GM21528 (cell line): ENCODE data around the gene GPATCH2.
A peak's percentile ranks its signal among the peaks of the same experiment; 100 is the strongest.
"Not testable (repeated sequence)": the region's sequence is repeated elsewhere in the genome, so short reads cannot be mapped to it uniquely, and the experiment has no call there.

Source experiments
- ATAC-seq: cut with Tn5 transposase; IDR thresholded peaks from one replicate; pipeline ENCODE4 v1.9.1; 2021; ENCODE audit warnings: mild to moderate bottlenecking, moderate library complexity; ENCODE audit not compliant: unreplicated experiment, low FRiP score

Gene GPATCH2

GRCh38 chr1:217585577-217585976, 45.3 kb downstream of the GPATCH2 start:
- ATAC-seq, result no peak

DNA sequence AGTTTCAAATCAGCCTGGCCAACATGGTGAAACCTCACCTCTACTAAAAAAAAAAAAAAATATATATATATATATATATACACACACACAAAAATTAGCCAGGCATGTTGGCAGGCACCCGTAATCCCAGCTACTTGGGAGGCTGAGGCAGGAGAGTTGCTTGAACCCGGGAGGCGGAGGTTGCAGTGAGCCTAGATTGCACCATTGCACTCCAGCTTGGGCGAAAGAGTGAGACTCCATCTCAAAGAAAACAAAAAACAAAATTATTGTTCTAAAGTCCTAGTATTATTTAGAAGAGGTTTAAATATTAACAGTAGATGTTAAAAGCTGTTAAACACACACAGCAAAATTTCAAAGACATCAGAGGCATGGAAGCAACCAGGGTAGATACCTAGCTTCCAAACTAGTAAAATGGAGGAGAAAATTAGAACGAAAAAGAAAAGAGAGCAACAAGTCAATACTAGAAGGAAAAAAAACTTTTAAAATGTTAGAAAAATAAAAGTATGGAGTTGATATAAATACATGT, 46.5 kb downstream of the GPATCH2 start:
- not testable (repeated sequence) for ATAC-seq

DNA sequence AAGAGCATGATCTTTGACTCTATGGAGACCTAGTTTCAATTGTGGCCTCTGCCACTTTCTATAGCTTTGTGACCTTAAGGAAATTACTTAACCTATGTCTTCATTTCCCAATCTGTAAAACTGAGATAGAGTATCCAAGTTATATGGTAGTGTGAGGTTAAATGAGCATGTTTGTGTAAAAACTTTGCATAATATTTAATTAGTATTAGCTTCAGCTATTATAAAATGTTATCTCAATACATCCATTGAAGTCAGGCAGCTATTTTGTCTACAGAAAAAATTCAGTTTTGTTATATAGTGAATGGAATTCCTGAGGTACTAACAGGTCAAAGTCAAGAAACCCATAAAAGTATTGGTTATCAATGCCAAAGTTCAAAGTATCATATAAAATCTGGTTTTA, 53.6 kb downstream of the GPATCH2 start:
- no peak for ATAC-seq

GRCh38 chr1:217574265-217574949, 56.5 kb downstream of the GPATCH2 start:
- ATAC-seq, result no peak

DNA sequence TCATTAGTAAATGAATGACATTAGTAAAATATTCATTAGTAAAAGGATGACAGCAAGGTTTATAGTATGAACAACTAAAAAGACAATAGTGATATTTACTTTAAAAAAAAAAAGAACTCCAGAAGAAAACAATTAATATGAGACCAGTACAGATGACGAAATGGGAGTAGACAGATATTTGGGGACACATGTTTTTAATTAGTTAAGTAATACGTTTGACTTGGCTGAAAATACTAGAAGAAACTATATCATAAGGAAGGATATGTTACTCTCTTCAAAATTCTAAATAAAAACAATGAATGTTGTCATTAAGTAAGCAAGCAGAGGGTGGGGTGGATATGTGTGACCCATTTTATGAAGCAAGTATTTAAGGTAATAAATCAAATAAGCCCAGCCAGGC, 61.9 kb downstream of the GPATCH2 start:
- no peak for ATAC-seq

GRCh38 chr1:217568200-217568599, 62.7 kb downstream of the GPATCH2 start:
- ATAC-seq, result no peak

GRCh38 chr1:217564833-217565232, 66.1 kb downstream of the GPATCH2 start:
- ATAC-seq, result no peak

GRCh38 chr1:217564207-217564606, 66.7 kb downstream of the GPATCH2 start:
- ATAC-seq, result no peak

- ATAC-seq, result no peak
Observed at GRCh38 chr1:217563179-217563578, 67.7 kb downstream of the GPATCH2 start.

DNA sequence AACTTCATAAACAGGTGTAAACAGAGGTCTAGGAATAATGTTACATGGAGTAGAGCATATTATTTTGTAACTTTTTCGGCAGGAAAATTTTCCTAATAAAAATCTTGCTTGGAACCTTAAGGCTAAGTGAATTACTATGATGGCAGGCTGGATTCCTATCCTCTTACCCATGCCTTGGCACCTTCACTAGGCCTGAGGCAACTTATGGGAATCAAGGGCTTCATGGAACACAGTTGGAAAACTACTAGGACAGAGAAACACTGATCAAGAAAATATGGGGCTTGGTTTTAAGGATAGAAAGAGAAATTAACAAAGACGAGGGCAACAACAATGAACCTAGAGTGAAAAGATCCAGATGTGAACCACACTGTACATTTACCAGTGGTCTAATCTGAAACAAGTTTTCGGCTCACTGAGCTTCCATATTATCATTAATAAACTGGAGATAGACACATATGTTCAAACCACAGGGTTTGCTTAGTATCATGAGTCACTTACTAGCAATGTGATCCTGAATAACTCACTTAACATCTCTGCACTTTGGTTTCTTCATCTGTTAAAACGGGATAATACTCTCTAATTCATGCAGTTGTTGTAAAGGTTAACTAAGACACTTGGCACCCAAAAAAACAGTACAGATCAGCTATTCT, 68.5 kb downstream of the GPATCH2 start:
- ATAC-seq, result no peak

- no peak for ATAC-seq
Observed at GRCh38 chr1:217561446-217561845, 69.4 kb downstream of the GPATCH2 start.

- ATAC-seq, result no peak
Observed at GRCh38 chr1:217554849-217555248, 76.0 kb downstream of the GPATCH2 start.

GRCh38 chr1:217553949-217554509, 76.9 kb downstream of the GPATCH2 start:
- no peak for ATAC-seq

DNA sequence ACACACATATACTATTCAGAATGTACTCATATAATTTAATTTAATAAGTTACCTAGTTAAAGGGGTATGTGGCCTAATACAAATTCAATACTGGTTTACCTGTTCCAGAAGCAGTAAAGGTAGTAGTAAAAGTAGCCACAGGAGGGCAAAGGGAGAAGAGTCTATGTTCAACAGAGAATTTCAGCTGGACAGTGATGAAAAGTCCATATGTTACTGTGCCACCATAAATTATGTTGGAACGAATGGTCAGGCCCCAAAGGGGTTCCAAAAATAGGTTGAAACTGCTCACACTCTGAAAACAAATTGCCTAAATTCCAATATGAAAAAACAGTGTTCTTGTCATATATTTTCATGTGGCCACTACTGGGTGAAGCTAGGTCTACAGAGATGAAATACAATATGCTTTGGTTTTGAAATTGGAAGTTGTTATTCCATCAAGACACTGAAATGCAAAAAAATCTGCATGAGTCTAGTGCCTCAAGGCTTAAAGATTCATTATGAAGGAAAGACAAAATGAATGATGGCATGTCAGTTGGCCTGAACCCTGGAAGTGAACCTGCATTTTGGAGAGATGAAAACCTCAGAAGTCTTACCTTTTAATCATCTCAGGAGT, 78.4 kb downstream of the GPATCH2 start:
- ATAC-seq, result no peak

- ATAC-seq, result peak; percentile 93
Observed at GRCh38 chr1:217542837-217543236, 88.1 kb downstream of the GPATCH2 start.

GRCh38 chr1:217542136-217542777, 88.6 kb downstream of the GPATCH2 start:
- no peak for ATAC-seq

DNA sequence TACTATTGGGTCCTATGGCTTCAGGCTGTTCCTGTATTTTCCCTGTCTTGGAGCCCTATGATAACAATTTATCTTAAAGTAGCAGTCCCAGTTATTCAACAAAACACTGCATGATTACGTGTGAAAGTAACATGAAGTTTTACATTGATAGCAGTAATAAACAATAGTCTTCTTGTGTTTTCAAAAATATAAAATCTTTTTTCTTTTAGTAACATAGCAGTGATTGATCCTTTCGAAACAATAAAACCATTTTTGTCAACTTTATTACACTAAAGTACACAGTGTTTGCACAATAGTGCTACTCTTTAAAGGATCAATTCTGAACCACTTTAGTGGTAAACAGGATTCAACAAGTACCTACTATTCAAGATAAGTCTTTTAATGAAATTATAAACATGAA, 90.6 kb downstream of the GPATCH2 start:
- no peak for ATAC-seq

- no peak for ATAC-seq
Observed at GRCh38 chr1:217539510-217539909, 91.4 kb downstream of the GPATCH2 start.

- ATAC-seq, result no peak
Observed at GRCh38 chr1:217535601-217536377, 95.1 kb downstream of the GPATCH2 start.

DNA sequence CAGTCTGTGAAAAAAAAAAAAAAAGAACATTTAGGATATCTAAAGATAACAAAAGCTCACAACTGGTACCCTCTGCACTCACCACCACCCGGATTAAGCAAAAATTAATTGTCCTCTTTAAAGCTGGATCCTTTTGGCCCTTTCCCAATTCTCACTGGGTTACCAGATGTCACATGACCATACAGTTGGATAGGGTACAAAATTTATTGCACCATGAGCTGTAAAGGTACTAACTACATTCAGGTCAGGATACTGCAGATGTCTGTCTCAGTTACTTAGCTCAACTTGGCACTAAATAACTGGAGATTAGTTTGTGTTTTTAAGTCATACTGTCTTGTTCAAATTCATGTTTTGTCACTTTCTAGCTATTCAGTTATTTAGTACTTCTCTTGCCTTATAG, 96.3 kb downstream of the GPATCH2 start:
- no peak for ATAC-seq
